HG03135 (cell line): ENCODE data around the gene CCDC117.
A peak's percentile ranks its signal among the peaks of the same experiment; 100 is the strongest.

Source experiments
- ATAC-seq: cut with Tn5 transposase; IDR thresholded peaks from one replicate; pipeline ENCODE4 v1.9.1; 2021; ENCODE audit warnings: mild to moderate bottlenecking, moderate library complexity; ENCODE audit not compliant: unreplicated experiment

CCDC117 gene

GRCh38 chr22:28768701-28769393 is 3.6 kb upstream of the CCDC117 start:
- ATAC-seq = no peak

DNA sequence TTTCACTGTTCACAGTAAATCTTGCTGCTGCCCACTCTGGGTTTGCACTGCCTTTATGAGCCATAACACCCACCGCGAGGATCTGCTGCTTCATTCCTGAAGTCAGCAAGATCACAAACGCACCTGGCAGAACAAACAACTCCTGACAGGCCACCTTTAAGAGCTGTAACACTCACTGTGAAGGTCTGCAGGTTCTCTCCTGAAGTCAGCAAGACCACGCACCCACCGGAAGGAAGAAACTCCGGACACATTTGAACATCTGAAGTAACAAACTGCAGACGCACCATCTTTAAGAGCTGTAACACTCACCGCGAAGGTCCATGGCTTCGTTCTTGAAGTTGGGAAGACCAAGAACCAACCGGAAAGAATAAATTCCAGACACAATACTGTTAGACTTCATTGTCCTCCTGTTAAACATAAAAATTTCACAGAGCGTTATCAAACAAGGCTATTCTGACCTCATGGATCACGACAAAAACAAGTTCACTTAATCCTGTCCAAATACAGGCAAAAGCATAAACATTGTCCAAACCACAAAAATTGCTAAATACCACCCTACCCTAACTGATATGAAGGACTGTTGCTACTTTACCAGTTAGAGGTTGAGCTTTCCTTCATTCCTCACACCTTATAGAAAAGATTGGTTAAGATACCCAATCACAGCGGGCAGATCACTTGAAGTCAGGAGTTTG is 3.0 kb upstream of the CCDC117 start:
- ATAC-seq = no peak

DNA sequence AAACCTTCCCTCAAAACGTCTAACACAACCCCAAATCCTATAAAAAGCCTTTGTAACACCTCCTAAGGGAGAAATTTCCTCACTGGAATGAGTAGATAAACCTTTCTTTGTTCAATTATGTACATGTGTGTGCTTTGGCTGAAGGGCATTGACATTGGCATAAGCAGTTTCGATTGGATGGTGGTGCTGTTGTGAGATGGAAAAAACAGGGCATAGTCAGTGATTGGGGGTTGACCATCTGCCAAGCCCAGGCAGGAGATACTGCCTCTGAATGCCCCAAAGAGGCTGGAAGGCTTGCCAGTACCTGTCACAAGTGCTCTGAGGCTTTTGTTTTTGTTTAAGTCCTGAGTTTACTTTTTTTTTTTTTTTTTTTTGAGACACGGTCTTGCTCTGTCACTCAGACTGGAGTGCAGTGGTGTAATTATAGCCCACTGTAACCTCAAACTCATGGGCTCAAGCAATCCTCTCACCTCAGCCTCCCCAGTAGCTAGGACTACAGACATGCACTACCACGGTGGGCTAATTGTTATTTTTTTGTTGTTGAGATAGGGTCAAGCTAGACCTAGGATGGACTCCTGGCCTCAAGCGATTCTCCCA is 1.2 kb upstream of the CCDC117 start:
- no peak for ATAC-seq

DNA sequence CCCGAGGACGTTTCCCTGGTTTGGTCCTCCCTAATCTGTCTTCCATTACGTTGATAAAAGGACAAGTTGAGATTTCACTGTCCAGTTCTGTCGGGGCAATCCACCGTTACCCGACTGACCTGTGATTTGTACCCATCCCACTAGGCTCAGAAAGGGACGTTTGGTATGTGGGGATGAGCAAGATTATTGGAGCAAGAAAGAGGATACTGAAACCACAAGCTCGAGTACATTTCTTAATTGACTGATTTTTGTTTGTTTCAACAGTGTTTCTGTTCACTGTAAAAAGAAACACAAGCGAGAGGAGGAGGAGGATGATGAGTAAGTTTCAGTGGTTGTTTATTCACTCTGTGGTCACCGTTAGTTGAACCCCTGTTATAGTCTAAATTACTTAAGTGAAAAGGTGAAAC is 969 bp downstream of the CCDC117 start:
- ATAC-seq = no peak

GRCh38 chr22:28774378-28774777 is 1.9 kb downstream of the CCDC117 start:
- ATAC-seq = no peak

DNA sequence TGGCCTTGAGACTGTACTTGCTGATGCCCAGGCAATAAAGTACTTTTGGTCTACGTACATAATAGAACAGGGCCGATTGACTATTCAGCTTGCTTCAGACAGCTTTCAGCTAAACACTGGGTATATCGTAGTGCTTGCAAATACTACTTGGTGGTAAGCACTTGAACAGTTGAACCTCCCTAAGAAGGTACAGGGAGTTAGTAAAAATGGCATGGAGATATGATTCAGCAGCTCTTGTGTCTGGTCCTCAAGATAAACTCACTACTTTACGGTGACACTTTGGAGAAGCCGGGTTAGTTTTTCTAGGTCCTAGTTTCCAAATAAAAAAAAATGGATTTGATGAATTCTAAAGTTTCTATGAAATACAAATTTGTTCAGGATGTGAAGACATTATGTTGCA is 7.3 kb downstream of the CCDC117 start:
- no peak for ATAC-seq

DNA sequence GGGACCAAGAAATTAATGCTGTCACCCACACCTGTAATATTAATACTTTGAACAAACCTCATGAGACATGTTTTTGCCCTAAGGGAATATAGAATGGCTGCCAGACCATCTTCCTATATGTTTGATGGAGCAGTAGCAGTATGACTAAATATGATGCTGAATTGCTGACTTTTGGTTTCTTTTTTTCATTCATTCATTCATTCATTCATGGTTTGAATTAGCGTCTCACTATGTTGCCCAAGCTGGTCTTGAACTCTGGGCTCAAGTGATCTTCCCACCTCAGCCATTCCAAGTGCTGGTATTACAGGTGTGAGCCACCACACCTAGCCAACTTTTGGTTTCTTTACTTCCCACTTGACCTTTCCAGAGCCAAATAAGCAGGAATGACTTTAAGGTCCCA is 7.8 kb downstream of the CCDC117 start:
- ATAC-seq = no peak

GRCh38 chr22:28783786-28784671 is 11.5 kb downstream of the CCDC117 start:
- no peak for ATAC-seq

- ATAC-seq = no peak
Observed at GRCh38 chr22:28788601-28789000, 16.1 kb downstream of the CCDC117 start.

- no peak for ATAC-seq
Observed at GRCh38 chr22:28791124-28791523, 18.6 kb downstream of the CCDC117 start.

DNA sequence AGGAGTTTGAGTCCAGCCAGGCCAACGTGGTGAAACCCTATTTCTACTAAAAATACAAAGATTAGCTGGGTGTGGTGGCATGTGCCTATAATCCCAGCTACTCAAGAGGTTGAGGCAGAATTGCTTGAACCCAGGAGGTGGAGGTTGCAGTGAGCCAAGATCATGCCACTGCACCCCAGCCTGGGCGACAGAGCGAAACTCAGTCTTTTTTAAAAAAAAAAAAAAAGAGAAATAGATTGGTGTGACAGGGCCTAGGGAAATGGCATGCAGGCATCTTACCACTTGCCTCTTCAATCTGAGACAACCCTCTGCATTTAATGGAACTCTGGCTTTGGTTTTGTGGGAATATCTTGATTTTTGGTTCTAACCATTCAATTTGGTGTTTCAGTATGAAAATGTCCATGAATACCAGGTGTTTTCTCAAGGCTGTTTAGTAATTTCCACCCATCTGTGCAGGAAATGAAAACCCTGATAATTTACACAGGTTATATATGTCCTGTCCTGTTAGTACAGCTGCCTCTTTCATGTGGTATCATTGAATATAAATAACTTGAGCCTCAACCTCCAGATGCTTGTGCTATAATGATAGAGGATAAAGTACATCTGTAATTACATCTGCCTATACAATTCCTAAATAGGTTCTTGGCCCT is 19.5 kb downstream of the CCDC117 start:
- ATAC-seq = peak; percentile 75

- peak; percentile 40 for ATAC-seq
Observed at GRCh38 chr22:28792491-28793383, 20.2 kb downstream of the CCDC117 start.

DNA sequence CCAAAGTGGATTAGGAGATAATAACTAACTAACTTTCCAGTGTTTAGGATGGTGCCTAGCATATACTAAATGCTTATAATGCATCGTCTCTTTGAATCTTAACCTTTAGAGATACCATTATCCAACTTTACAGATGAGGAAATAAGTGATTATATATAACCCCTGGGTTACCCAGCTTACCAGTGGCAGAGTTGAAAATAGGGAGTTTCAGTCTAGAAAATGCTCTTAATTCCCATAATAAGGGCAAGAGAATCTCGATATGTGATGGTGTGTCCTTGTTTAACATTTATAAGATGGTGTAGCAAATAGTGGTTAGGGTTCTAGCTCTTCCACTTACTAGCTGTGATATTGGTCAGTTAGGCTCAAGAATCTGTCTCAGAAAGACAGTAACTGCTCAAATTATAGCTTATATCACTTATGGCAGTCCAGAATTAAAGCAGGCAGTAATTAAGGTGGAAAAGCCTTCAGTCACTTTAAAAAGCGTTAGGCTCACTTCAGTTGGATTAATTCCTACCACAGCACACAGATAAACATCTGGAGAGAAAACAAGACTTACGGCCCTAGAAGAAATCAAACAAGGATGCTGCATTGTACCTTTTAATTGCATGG is 21.6 kb downstream of the CCDC117 start:
- no peak for ATAC-seq

GRCh38 chr22:28795071-28795693 is 22.7 kb downstream of the CCDC117 start:
- no peak for ATAC-seq

DNA sequence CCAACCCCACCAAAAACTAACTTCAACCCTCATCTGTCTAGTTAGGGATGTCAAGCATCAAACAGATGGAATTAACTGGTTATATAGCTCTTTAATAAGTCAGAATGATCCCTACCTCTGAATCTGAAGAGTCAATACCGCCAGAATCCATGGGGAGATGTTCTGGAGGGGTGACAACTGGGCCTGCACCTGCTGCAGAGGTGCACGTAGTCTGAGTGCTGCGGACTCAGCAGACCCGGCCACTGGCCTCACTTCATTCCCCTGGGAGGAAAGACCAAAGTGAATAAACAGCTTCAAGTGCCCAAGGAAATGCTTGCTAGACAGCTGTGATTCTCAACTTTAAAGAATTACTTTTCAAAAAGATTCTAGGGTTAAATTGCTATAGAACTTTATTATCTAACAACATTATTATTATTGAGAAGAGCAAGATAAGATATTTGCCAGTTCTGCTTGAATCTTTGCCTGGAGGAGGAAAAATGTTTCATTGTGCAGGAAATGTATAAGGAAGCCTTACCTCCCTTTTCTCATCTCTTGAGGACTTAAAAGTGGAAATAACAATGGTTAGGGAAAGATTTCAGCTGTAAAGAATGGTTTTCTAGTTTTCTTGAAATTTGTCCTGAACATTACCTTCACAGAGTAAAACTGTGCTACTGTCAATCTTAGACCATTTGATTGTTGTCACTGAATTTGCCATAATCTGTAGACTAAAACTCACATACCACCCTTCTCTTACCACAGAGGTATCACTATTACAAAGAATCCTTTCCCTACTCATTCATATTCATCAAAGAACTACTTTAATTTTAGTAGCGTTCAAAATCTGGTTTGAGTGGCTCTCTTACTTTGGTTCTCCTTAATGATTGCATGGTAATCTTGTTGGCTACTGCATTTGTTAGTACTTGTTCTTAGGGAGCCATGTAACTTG is 23.7 kb downstream of the CCDC117 start:
- ATAC-seq = no peak

GRCh38 chr22:28798810-28799605 is 26.5 kb downstream of the CCDC117 start:
- no peak for ATAC-seq
